Activated CD8-positive, alpha-beta memory T cell treated with anti-CD3 and anti-CD28 coated beads for 36 hours (primary cell): ENCODE results near the gene ZNF710. TPM values are rescaled to one million over a fixed set of nuclear protein-coding genes. Genes with fewer than 3 reads are reported as not detected.

Experiments used
- CTCF ChIA-PET: fragments of 350-600 bp; sonication (Branson Sonifier 250); formaldehyde crosslinking; loops from one replicate; lab custom pipeline; 2021; ENCODE audit warnings: antibody characterized with exemption; lab: Charles Lee
- POLR2A ChIA-PET: fragments of 350-600 bp; sonication (Branson Sonifier 250); formaldehyde crosslinking; loops from one replicate; lab custom pipeline; 2021; ENCODE audit warnings: antibody characterized with exemption; lab: Charles Lee
- total RNA-seq, 2 experiments: library from RNA; stranded (reverse); gene quantifications; one replicate each; pipeline ENCODE4 v1.2.3, GENCODE V29; 2021

ZNF710 gene
- total RNA-seq, 2 experiments from 2014 or later = 11.0 to 14.0 TPM

- ChIA-PET POLR2A (no interaction called here), CTCF (no interaction called here)
Observed at GRCh38 chr15:90011705-90012104, 10.6 kb downstream of the ZNF710 start.

GRCh38 chr15:90013503-90013937 is 12.4 kb downstream of the ZNF710 start:
- ChIA-PET CTCF (interaction anchor here (0.9 kb wide), 1 partner anchor 19 kb away, joined by 3 read pairs; no protein-coding TSS in a partner anchor), POLR2A (interaction anchor here (0.7 kb wide), 1 partner anchor 12 kb away, joined by 3 read pairs; no protein-coding TSS in a partner anchor)

GRCh38 chr15:90015294-90015693 is 14.2 kb downstream of the ZNF710 start:
- CTCF ChIA-PET = no interaction called here

DNA sequence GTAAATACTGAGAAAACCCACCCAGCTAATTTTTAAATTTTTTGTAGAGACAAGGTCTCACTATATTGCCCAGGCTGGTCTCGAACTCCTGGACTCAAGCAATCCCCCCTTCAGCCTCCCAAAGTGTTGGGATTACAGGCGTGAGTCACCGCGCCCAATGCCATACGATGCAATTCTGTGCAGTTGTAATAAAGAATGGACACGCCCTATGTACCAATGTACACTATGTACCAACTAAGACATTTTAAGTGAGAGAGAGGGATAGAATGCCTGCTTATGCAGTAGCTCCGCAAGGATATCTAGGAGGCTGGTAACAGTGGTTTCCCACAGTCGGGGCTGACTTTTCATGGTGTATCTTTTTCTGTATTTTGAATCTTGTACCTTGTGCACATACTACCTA is 14.6 kb downstream of the ZNF710 start:
- ChIA-PET POLR2A (no interaction called here), CTCF (no interaction called here)

More at GRCh38 chr15:90015294-90015693, 14.2 kb downstream of the ZNF710 start:
- POLR2A ChIA-PET = no interaction called here

- POLR2A ChIA-PET = no interaction called here
- CTCF ChIA-PET = no interaction called here
Observed at GRCh38 chr15:90016721-90017120, 15.6 kb downstream of the ZNF710 start.

DNA sequence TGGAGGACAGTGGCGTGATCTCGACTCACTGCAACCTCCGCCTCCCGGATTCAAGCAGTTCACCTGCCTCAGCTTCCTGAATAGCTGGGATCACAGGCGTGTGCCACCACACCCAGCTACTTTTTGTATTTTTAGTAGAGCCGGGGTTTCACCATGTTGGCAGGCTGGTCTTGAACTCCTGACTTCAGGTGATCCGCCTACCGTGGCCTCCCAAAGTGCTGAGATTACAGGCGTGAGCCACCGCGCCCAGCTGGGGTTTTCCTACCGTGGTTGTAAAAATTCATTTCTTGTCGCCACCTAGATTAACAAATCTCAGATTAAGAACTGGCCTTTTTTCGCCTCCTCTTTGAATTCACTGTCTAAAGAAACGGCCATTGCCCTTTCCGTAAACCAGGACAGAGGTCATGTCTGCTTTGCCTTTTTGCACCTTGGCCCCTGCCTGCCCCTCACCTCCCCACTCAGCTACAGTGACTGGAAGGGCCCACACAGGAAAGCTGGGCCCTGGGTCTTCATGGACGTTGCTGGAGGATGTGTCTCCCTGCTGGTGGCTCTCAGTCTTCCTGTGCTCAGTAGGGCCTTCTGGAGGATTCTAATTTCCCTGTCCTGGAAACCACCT is 17.2 kb downstream of the ZNF710 start:
- ChIA-PET POLR2A (interaction anchor here (0.6 kb wide), 1 partner anchor 365 kb away, joined by 6 read pairs; no protein-coding TSS in a partner anchor), CTCF (no interaction called here)

DNA sequence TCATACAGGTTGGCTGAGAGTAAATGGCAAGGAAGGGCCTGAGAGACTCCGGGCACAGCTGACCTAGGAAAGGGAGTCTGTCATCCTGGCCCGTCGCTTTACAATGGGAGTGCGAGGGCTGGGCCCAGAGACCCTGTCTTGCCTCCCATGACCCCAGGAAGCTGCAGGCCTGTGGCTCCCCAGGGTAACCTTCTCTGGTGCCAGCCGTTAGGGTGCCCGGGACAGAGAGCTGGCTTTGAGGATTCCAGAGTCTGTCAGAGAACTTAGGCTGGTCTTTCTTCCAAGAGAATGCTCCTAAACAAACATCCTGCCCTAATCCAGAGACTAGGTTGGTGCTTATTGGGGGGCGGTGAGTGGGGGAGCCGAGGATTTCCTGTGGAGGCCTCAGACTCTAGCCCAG is 18.5 kb downstream of the ZNF710 start:
- ChIA-PET POLR2A (no interaction called here), CTCF (interaction anchor here (0.7 kb wide), 1 partner anchor 1952 kb away, joined by 5 read pairs; no protein-coding TSS in a partner anchor)

- CTCF ChIA-PET = no interaction called here
- POLR2A ChIA-PET = no interaction called here
Observed at GRCh38 chr15:90020021-90020735, 19.1 kb downstream of the ZNF710 start.

DNA sequence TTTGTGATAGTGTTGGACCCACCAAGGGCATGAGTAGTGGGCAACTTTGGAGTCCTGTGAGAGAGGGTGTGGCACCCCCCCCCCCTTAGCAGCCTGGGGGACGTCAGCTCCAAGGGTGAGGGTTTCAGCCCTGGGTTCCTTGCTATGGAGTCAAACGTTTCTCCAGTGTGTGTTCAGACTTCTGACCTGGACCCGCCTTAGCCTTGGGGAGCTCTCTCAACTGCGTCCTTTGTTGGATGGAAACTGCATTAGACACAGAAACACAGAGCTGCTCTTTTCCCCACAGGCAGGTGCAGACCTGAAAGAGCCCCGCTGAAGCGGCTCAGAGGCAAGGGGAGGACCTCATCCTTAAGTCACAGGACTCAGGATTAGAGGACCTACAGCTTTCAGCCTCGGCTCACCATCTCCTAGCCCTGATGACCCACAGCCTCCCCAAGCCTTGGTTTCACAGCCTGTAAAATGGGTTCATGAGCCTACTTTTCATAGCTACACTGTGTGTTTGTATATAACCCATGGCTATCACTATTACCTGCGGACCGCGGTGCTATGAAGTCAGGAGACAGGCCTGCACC is 19.9 kb downstream of the ZNF710 start:
- CTCF ChIA-PET = no interaction called here

DNA sequence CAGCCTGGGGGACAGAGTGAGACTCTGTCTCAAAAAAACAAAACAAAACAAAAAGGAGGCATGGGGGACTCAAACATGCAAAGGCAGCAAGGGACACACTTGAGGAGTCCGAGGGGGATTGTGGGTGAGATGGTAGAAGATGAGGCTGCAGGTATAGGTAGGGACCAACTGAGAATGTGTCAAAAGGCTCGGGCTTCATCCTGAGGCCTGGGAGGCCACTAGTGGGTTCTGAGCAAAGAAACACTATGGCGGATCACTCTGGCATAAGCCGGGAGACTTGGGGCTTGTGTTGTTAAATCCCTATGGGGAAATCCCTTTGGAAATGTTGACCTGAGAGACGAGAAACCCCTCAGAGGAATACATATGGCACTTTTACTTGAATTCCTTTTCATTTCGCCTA is 21.2 kb downstream of the ZNF710 start:
- CTCF ChIA-PET = no interaction called here
- POLR2A ChIA-PET = no interaction called here

More for the DNA sequence above, 19.9 kb downstream of the ZNF710 start:
- POLR2A ChIA-PET = no interaction called here

- CTCF ChIA-PET = no interaction called here
- POLR2A ChIA-PET = interaction anchor here (0.7 kb wide), 1 partner anchor 912 kb away, joined by 4 read pairs; the partner anchor contains the start of gene UNC45A
Observed at GRCh38 chr15:90022905-90023700, 22.0 kb downstream of the ZNF710 start.

DNA sequence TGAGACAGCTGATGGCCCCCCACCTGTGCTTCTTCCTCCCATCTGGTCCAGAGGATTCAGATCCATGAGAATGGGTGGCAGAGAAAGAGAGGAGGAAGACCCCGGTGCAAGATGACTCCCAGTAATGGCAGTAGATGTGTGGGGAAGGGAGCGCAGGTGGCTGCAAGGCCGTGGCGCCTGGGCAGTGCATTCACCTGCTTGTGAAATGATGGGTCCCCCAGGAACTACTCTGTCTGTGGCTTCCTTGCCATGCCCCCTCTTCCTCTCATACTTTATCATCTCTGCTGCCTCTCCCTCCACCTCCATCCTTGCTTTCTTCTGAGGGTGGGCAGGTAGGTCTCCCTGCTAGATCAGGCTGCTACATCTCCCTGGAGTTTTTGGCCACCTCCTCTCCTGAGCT is 23.3 kb downstream of the ZNF710 start:
- ChIA-PET POLR2A (no interaction called here), CTCF (no interaction called here)

GRCh38 chr15:90025489-90026033 is 24.4 kb downstream of the ZNF710 start:
- ChIA-PET POLR2A (no interaction called here), CTCF (no interaction called here)

DNA sequence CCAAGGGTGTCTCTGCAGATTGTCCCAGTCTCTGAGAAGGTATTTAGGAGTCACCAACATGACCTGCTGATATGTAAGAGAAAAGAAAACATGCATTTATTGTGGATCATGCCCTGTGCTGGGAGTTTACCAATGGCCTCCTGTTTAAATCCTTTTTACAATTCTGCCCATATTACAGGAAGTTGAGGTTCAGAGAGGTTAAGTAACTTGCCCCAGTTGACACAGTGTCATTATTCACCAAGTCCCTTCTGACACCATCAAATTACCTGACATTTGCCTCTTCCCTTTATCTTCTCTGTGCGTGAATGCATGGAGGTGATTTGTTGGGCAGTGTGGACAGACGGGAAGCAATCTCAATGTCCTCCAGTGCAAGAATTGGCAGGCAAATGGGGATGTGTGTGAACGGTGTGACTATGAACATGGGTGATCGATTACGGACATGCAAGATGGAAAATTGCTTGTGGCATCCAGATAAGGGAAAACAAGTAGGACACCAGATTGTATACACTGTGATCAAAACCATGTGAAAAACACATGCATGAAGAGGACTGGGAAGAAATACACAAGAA is 27.3 kb downstream of the ZNF710 start:
- CTCF ChIA-PET = no interaction called here
- POLR2A ChIA-PET = no interaction called here

GRCh38 chr15:90029024-90029423 is 27.9 kb downstream of the ZNF710 start:
- ChIA-PET CTCF (no interaction called here), POLR2A (no interaction called here)

DNA sequence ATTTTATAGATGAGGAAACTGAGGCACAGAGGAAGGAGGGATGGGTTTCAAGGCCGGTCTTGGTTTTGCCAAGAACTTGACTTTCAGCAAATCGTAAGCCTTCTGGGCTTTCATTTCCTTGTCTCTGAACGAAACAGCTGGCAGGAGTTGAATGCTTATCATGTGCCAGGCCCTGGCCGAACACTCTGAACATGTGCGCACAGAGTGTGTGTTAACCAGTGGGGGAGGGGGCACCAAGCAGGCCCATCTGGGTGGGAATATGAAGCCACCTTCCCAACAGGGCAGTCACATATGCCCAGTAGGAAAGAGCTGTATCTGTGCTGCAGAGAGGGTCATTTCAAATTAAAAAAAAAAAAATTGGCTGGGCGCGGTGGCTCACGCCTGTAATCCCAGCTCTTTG is 29.3 kb downstream of the ZNF710 start:
- ChIA-PET POLR2A (interaction anchor here (0.7 kb wide), 1 partner anchor 389 kb away, joined by 4 read pairs; no protein-coding TSS in a partner anchor), CTCF (interaction anchor here (0.8 to 1.1 kb wide), 3 partner anchors 16 to 56 kb away, joined by 3 to 5 read pairs (median 3); no protein-coding TSS in a partner anchor)

- POLR2A ChIA-PET = interaction anchor here (0.5 to 1.1 kb wide), 3 partner anchors 30 to 133 kb away, joined by 3 read pairs; partner anchors contain the start of gene ZNF710
Observed at GRCh38 chr15:90031231-90031791, 30.2 kb downstream of the ZNF710 start.

DNA sequence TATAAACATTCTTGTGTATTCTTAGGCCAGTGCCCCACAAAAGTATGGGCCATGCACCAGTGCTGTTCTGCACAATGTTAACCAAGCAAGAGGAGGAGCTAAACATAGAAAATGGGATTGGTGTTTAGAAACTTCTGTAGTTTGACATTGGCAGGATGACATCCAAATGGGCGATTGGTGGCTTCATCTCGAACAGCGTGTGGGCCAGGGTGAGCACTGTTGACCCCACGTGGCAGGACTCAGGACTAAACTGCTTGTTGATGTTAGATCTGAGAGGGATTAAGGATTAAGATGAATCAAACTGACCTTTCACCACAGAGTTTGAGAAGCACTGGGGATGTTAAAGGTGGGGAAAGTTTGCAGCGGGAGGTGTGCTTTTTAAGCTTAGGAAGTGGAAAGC is 31.9 kb downstream of the ZNF710 start:
- CTCF ChIA-PET = interaction anchor here (1.2 kb wide), 1 partner anchor 19 kb away, joined by 3 read pairs; no protein-coding TSS in a partner anchor

More at GRCh38 chr15:90031231-90031791, 30.2 kb downstream of the ZNF710 start:
- CTCF ChIA-PET = interaction anchor here (0.8 to 1.1 kb wide), 2 partner anchors 17 to 55 kb away, joined by 3 to 5 read pairs; no protein-coding TSS in a partner anchor

More for the DNA sequence above, 31.9 kb downstream of the ZNF710 start:
- POLR2A ChIA-PET = no interaction called here
